Ramos (cell line): ENCODE data around the gene CSMD2.

Source experiments
- in situ Hi-C: fragments of 300-500 bp; cut with MboI; formaldehyde crosslinking; loops from one replicate; pipeline ENCODE4 v1.14.3; 2022; ENCODE audit warnings: low sequenced_read_pairs; ENCODE audit not compliant: unreplicated experiment

CSMD2 gene

DNA sequence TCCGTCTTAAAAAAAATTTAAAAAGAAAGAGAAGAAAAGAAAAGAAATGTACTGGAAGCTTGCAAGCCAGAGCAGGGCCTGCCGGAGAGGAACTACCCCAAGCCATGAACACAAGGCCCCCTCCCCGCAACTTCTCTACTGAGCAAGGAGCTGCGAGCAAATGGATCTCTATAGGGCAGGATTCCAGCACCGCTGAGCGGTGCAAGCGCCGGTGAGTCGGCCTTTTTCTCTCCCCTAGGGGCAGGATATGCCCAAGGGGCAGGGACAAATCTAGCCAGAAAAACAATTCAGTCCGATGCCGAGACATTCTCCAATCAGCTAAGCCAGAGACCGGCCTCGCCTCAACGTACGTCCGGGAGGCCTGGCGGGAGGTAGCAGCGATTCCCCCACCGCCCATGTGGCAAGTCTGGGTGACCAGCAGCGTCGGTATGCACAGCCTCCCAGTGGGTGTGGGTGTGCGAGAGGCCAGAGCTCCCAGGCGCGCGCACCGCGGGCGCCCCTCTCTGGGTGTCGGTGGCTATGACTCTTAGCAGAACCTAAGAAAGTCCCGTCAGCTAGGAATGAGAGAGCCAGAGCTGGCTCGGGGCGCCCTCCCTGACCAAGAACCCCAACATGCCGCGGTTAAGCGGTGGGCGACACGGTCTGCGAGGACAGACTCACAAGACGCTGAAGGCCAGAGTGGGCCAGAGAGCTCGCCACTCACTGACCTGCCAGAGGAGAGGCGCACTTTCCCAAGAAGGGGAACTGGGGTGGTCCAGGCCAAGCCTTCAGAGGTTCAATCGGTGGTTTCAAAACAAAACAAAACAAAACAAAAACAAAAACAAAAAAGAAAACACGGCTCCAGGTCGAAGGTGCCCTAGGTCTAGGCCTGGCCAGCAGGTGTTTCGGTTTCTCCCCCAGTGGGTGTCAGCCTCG, 1.9 kb downstream of the CSMD2 start:
- in situ Hi-C loops, result no loop called here

DNA sequence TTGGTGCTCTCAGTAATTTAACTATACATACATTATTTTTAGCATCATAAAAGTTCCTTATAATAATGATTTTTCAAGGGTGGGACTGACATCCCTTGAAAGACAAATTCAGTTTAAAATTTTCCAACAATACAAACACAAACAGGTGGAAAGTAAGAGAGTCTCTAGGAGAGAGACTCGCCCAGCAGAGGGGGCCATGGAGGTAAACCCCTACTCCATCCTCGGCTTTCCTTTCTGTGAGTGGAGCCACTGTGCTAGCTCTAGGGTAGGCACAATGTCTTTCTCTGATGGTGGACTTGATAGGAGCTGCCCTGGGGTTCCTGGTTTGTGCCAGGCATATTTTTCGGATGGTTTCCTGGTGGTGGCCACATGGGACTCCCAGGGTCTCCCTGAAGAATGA, 8.3 kb downstream of the CSMD2 start:
- in situ Hi-C loops, result no loop called here

DNA sequence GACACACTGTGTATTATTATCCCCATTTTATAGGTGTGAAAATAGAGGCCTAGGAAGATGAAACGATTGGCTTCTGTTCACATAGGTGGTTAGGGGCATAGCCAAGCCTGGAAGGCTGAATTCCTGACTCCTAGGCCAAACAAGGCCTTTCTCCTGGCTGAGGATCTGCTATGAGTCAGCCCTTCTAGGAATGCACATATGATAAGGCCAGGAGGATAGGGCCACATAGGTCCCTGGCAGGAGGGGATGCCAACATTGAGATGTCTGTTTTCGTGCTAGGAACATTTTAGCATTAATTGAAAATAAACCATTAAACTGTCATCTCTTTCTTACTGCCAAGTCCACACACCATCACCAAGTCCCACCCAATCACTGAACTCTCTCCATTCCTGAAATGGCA, 9.2 kb downstream of the CSMD2 start:
- in situ Hi-C loops, result no loop called here

DNA sequence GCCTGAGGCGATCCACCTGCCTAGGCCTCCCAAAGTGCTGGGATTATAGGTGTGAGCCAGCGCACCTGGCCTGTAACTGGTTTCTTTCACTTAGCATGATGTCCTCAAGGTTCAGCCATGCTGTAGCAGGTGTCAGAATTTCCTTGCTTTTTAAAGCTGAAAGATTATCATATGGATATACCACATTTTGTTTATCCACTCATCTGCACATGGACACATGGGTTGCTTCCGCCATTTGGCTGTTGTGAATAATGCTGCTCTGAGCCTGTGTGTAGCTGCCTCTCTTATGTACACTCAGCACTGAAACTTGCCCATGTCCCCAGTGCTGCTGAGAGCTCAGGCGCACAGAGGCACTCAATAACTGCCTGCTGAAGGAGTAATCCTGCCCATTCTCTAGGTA, 11.8 kb downstream of the CSMD2 start:
- in situ Hi-C loops, result no loop called here

DNA sequence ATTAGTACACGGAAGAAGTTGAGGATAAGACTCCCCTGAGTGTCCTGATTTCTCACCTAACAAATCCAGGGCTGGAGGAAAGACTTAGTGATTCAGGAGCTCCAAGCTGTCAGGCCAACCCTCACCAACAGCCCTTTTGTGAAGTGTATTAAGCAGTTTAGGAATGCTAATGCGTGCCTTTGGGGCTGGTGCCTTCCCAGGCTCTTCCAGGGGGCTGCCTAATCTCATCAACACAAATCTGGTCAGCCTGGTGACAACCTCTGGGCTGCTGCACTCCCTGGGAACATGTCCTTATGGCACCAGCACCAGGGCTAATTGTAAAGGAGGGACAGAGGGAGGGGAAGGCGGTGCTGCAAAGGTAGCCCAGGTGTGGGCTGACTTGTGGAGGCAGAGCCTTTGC, 15.5 kb downstream of the CSMD2 start:
- in situ Hi-C loops, result no loop called here

DNA sequence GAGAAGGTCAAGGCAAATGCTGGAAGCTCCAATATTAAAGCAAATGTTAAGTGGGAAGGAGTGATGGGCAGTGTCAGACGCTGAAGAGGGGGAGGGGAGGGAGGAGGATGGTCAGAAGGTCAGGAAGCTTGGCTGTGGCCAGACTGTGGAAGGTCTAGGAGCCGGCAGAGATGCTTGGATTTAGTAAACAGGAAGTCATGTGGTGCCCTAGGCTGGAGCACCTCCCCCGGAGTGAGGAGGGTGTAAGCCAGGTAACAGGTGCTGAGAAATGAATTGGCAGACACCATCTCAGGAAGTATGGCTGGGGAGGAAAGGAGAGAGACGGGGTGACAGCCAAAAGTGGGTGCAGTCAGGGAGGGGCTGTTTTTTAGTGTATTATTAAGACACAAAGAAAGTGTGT, 17.7 kb downstream of the CSMD2 start:
- in situ Hi-C loops, result no loop called here

DNA sequence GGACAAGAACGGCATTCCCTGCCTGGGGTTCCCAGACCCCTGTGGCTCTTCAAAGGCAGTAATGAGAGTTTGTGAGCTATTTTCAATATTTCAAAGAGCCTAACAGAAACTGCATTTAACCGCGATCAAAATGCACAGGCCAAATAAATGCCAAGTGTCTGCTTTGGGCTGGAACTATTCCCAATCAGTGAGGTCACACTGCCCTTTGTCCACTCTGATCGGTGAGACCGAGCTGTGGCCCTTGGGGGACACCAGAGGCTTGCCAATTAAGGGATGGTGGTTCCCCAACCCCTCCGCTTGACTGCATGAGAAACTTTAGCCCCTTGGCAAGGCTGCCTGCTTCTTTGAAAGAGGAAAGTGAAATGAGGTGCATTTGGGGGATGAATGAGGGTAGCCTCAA, 20.3 kb downstream of the CSMD2 start:
- in situ Hi-C loops, result no loop called here

DNA sequence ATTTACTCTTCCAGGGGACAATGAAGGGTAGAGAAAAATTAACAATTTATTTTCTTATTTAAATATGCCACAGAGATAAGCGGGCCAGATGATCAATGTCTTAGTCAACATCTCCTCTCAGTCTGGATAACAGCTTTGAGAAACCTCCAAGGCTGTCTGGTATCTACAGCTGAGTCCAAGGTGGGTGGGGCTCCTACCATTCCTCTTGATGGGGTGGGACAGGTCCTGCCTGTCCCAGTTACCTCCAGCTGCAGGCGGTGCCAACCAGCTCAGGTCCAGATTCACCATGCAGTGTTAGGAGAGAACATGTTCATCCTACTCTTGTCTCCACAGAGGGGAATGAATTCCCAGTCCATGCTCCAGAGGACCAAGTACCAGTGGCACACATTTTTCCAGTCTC, 21.1 kb downstream of the CSMD2 start:
- in situ Hi-C loops, result no loop called here

DNA sequence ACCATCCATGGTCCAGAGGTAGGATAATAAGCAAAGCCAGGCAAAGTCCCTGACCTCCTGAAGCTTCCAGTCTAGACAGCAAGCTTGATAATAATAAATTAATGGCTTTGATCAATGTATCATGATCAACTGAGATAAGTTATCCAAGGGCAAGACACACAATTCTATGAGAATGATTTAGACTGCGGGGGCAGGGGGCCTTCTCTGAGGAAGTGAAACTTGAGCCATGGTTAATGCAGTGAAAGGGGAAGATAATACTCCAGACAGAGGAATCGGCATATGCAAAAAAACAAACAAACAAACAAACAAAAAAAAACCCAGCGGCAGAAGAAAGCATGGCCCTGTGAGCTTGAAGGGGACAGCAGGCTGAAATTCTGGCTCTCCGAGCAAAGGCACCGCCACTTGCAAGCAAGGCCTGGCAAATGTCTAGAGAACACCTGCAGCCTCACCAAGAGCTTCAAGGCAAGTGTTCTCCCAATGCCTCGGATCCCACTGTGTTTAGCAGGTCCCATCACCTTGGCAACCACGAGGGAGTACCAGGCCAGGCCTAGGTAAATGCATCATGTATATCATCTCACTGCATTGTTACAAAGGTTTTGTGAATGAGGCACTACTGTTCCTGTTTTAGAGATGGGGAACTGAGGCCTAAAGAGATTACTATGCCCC, 24.9 kb downstream of the CSMD2 start:
- in situ Hi-C loops, result no loop called here

DNA sequence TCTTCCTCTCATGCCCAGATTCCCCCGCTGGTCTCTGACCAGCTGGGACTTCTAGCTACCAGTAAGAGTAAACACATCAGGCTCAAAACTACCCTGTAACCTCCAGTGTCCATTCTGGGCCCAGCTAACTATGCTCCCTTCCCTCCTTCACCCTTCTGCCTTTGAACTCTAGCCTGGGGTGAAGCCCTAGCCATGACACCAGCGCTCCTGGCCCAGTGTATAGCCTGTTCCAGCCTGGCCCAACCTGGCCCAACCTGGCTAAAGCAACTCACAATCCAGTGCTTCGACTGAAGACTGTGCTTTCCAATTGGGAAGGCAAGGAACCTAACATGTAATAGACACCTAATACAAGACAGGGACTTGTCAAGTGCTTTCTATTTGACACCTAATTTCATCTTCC, 27.6 kb downstream of the CSMD2 start:
- in situ Hi-C loops, result no loop called here

DNA sequence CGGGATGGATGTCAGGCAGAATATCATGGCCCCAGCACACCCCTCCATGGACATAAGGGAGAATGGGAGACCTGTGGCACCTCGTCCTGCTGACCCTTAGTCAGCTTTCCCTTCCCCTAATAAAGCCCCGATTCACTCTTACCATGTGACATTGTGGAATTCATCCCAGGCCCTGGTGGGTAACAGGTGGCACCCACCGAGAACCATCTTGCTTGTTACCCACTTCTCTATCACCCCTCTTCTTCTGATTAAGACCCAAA, 32.9 kb downstream of the CSMD2 start:
- in situ Hi-C loops, result no loop called here

DNA sequence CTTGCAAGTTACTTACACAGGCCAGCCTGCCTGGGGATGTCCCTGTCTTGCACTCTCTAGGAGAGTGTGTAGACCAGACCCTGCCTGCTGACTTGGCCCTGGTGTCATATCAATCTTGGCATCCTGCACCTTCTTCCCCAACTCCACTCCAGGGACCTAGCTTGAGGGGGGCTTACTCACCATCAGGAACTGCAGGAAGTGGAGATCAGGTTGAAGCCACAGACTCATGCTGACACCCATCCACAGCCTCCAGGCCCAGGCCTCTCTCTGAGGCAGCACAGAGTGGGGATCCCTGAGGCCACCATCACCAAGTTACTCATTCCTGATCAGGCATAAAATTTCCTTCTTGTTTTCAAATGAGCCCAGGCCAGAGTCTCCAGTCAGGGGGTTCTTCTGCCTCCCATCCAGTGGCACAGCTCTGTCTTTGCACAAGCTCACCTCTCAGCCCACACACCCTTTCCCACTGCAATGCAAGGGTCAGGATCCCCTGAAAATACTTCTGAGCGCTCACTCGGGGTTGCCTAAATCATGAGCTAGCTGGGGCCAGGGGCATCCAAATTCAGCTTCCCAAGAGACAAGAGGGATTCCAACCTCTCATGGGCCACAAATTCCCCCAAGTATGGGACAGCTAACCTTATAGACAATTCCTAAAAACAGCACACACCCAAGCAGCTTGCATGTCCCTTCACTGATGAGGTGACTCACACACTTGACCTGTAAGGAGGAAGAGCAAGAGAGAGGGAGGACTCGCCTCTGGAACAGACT, 33.5 kb downstream of the CSMD2 start:
- in situ Hi-C loops, result no loop called here

DNA sequence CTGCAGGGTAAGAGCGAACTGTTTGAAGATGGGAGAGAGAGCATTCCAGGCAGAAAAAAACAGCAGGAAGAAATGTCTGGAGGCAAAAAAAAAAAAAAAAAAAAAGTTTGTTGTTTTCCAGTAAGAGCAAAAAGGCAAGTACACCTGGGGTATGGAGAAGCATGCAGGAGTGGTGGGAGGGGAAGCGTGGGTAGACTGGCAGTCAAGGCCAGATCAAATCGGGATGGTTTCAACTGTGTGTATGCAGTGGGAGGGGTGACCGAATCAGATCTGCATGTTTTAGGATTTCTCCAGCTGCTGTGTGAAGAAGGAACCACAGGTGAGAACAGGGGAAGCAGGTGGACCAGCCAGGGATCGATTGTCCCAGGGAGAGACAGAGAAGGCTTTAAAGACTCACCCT, 34.7 kb downstream of the CSMD2 start:
- in situ Hi-C loops, result no loop called here

DNA sequence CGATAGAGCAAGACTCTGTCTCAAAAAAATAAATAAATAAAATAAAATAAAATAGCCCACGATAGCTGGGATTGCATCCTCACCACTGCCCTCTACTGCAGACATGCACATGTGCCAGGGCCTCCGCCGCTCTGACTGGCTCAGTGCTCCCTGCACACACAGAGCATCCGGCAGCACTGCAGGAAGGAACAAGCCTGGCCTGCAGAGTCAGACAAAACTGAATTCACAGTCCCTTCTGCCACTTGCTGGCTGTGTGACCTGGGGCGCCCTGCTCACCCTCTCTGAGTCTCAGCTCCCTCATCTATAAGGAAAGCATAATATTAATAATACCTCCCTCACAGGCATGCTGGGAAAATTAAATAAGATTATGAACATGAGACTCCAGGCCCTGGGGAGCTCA, 35.4 kb downstream of the CSMD2 start:
- in situ Hi-C loops, result no loop called here

DNA sequence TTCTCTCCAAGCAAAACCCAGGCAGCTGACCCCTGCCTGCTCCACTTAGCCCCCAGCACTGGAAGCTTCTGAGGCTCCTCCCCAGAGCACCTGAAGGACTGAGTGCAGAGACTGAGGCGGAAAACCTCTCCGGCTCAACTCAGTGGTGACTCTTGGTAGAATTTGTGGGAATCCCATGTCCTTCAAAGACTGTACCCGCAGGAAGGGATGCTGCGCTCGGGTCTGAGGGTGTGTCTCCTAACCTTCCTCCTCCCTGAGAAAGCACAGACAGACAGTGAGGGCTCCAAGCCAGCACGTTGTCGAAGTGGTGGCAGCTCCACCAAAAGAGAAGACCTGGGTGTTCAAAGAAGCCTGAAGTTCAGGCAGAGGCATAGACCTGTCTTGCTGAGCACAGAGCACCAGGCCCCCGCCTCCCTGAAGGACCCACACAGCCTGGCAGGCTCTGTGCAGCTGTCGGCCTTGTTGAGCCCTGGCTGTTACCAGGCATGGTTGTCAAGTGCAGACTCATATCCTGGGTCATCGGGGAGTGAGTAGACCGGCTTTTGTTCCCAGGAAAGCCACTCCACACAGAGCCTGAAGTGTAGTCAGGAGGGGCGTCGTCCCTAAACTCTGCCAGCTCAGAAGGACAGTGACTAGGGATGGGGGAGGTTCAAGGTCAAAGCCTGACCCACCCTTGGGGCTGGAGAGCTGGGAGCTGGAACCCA, 36.7 kb downstream of the CSMD2 start:
- in situ Hi-C loops, result no loop called here

DNA sequence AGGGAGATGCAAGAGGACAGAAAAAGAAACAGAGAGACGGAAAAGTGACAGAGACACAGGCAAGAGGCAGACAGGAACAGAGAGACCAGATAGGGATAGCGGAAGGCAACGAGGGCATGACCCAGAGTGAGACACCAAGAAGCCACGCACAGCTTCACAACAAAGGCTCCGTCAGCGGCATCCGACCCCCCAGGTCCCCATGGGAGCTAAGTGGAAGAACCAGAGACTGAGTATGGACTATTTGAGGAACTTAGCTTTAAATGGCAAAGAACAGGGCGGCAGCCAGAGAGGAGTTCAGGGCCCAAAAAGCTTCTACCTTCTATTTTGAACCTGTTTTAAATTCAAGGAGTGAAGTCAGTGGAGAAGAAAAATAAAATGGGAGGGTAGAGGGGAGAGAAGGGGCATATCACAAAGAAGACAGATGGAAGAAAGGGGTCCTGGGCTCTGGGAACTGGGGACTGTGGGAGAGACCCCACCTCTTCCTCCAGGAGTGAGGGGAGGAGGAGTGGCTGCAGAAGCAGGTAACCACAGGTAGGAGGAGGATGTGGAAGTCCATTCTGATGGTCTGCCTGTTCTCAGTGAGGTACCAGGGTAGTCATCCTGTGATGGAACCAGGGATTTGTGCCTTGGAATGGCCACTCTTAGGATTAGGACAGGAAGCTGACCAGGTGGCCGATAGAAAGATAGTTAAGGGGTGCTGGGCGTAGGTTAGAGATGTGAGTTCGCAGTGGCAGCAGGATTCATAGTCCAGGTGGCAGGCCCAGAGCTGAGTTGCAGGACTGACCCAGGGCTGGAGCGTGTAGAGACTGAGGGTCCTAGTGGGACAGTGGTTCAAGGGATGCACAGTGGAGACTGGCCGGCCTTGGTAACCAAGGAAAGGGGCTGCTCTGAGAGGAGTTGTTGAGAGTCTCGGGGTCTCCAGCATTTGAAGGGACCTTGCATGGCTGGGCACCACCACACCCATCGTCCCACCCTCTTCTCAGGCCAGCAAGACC, 37.7 kb downstream of the CSMD2 start:
- in situ Hi-C loops, result no loop called here

DNA sequence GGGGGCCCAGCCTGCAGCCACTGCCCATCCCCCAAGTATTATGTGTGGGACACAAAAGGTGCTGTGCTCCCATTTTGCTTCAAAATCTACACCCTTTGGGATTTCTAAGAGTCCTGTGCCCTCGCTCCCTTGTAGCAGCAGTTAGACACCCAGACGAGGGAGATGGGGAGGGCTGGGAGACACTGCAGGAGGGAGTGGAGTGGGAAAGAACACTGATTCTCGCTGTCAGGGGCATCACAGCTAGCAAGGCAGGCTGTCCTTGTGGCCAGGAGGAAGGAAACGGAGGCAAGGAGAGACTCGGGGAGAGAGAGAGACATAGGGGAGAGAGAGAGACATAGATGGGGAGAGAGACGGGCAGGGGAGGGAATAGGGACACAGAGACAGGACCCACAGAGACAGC, 38.5 kb downstream of the CSMD2 start:
- in situ Hi-C loops, result no loop called here

DNA sequence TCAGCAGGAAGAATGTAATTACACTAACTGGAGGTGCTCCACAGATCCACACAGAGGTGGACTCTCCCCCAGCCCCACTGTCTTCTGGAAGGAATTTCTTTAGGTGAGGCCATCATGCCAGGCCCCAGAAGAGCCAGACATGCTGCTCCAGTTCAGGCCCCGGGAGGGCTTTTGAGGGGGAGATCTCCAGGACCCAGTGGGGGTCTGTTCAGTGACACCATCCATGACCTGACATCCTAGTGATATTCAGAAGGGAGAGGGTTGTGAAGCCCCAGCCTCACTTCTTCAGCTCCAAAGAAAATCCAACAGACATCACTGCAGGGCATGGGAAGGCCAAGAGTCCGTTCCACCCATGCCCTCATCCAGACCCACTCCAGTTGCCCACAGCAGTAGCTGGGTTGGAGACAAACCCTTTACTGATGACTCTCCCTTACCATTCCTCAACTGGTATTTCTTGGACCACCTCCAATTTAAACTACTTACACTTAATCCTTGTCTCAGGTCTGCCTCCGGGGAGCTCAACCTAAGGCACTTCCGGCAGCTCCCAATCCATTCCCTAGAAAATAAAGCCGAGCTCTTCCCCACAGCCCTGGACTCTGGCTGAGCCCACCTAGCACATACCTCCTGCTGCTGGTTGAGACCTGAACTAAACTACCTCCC, 39.2 kb downstream of the CSMD2 start:
- in situ Hi-C loops, result no loop called here
